Lower leg skin (tissue), 4 donors: ENCODE data around the gene SPATA13. TPM values are rescaled to one million over a fixed set of nuclear protein-coding genes. Genes with fewer than 3 reads are reported as not detected.

Experiments used
- DNase-seq, 2 donors: peaks; one replicate each; pipeline ENCODE4 v3.0.0-alpha.2; 2019; ENCODE audit warnings: low spot score in 2 of 2
- H3K4me3 ChIP-seq: fragments of 200-600 bp; sonication (generic); 2 replicates; pipeline ENCODE4 v1.5.1; 2017; ENCODE audit warnings: mild to moderate bottlenecking, low read depth; ENCODE audit not compliant: poor library complexity, severe bottlenecking
- CTCF ChIP-seq, 3 donors: fragments of 450-650 bp; IDR thresholded peaks; one replicate each; pipeline ENCODE4 v1.5.1; 2016; ENCODE audit warnings: antibody characterized with exemption in 3 of 3, mild to moderate bottlenecking in 3 of 3, moderate library complexity in 2 of 3
- POLR2A ChIP-seq, 2 donors: fragments of 450-650 bp; IDR thresholded peaks; one replicate each; pipeline ENCODE4 v1.6.1; 2016 to 2017; ENCODE audit warnings: antibody characterized with exemption in 2 of 2, mild to moderate bottlenecking in 1 of 2, moderate library complexity in 1 of 2
- WGBS, 2 donors: methylation state at CpG; one replicate each; pipeline ENCODE4 v1.1.5; 2018; 5-methylcytosine and 5-hydroxymethylcytosine counted together
- intact Hi-C: fragments of 100-400 bp; cut with DNase I; formaldehyde crosslinking; loops from one replicate; pipeline ENCODE4 v1.15.0; 2023; ENCODE audit warnings: low total_unique reads
- total RNA-seq, 4 donors: library from RNA; depleted of rRNA; stranded (reverse); fragments of >200 nt; gene quantifications; one replicate each; pipeline ENCODE4 v1.1.0, GENCODE V29; 2016

The SPATA13 gene
- total RNA-seq, 4 donors from 2014 or later, result 30.6 to 78.3 (median 46.2) TPM

- intact Hi-C loops, result no loop called here
- no peak overlapping the region for H3K4me3 ChIP-seq
- TF ChIP-seq CTCF (IDR thresholded peaks at IDR 0.05), result no peak
- TF ChIP-seq POLR2A (IDR thresholded peaks at IDR 0.05), result no peak
- WGBS, 2 donors, result 60 to 67% methylated on average over 4 of the region's 4 CpGs
- DNase-seq, result no peak
These were observed 5.2 kb downstream of the SPATA13 start for GRCh38 chr13:24165746-24166145.

- TF ChIP-seq POLR2A (IDR thresholded peaks at IDR 0.05), result no peak
- TF ChIP-seq CTCF (IDR thresholded peaks at IDR 0.05), result no peak
- DNase-seq, result no peak
- intact Hi-C loops, result no loop called here
- 93 to 94% methylated on average over 2 of the region's 2 CpGs for WGBS, 2 donors
- H3K4me3 ChIP-seq, result no peak overlapping the region
These were observed 6.0 kb downstream of the SPATA13 start for GRCh38 chr13:24166561-24166960.

- H3K4me3 ChIP-seq, result no peak overlapping the region
- intact Hi-C loops, result no loop called here
- no peak for TF ChIP-seq CTCF (IDR thresholded peaks at IDR 0.05)
- no peak for TF ChIP-seq POLR2A (IDR thresholded peaks at IDR 0.05)
- 53 to 59% methylated on average over 6 of the region's 6 CpGs for WGBS, 2 donors
- no peak for DNase-seq
These were observed 7.3 kb downstream of the SPATA13 start for GRCh38 chr13:24167666-24168391.

GRCh38 chr13:24168392-24168750 lies 7.9 kb downstream of the SPATA13 start:
- intact Hi-C loops, result no loop called here
- WGBS, 2 donors, result 50 to 59% methylated on average over 6 of the region's 6 CpGs

GRCh38 chr13:24168979-24169378 lies 8.5 kb downstream of the SPATA13 start:
- intact Hi-C loops, result no loop called here
- TF ChIP-seq POLR2A (IDR thresholded peaks at IDR 0.05), result no peak
- TF ChIP-seq CTCF (IDR thresholded peaks at IDR 0.05), result no peak
- H3K4me3 ChIP-seq, result no peak overlapping the region
- DNase-seq, result no peak
- WGBS, 2 donors, result 50 to 55% methylated on average over 5 of the region's 5 CpGs

More at GRCh38 chr13:24168392-24168750, 7.9 kb downstream of the SPATA13 start:
- no peak for TF ChIP-seq POLR2A (IDR thresholded peaks at IDR 0.05)
- no peak for TF ChIP-seq CTCF (IDR thresholded peaks at IDR 0.05)
- no peak for DNase-seq
- H3K4me3 ChIP-seq, result no peak overlapping the region

- H3K4me3 ChIP-seq, result no peak overlapping the region
- no peak for TF ChIP-seq CTCF (IDR thresholded peaks at IDR 0.05)
- TF ChIP-seq POLR2A (IDR thresholded peaks at IDR 0.05), result no peak
- WGBS, 2 donors, result 67 to 73% methylated on average over 4 of the region's 4 CpGs
- DNase-seq, result no peak
- intact Hi-C loops, result no loop called here
These were observed 11.6 kb downstream of the SPATA13 start for GRCh38 chr13:24172071-24172470.
